Pancreas (tissue), 10 donors: Measurements from ENCODE around the gene DMD. TPM values are rescaled to one million over a fixed set of nuclear protein-coding genes. Genes with fewer than 3 reads are reported as not detected.

ENCODE experiments used
- ATAC-seq, 4 donors: fragments of 200-7000 bp; cut with Tn5 transposase; one replicate each; pipeline versions ENCODE4 v1.8.0 to v1.9.1; 2020; ENCODE audit warnings: mild to moderate bottlenecking in 4 of 4, moderate library complexity in 4 of 4
- DNase-seq, 6 donors: peaks; one replicate each; pipeline ENCODE4 v3.0.0-alpha.2; 2020
- FAIRE-seq: peaks from 2 replicates; lab custom pipeline; 2012; peaks lifted over from hg19 to GRCh38; lab: Jason Lieb, UNC
- H3K27ac ChIP-seq, 4 donors: fragments of 200-600 bp; sonication (generic); 1 replicate in 3 of 4; 2 replicates in 1 of 4; pipeline versions ENCODE4 v1.5.0 to v1.8.0; 2020
- H3K27me3 ChIP-seq, 4 donors: fragments of 200-600 bp; one replicate each; pipeline ENCODE4 v1.8.0; 2021
- H3K36me3 ChIP-seq, 3 donors: fragments of 200-600 bp; sonication (generic) in 1 of 3; one replicate each; pipeline versions ENCODE4 v1.5.0 to v1.8.0; 2020 to 2021
- H3K4me1 ChIP-seq, 3 donors: fragments of 200-600 bp; one replicate each; pipeline ENCODE4 v1.8.0; 2021
- H3K4me3 ChIP-seq, 4 donors: fragments of 200-600 bp; sonication (generic) in 2 of 4; one replicate each; pipeline versions ENCODE4 v1.5.0 to v1.8.0; 2020 to 2021
- H3K9me3 ChIP-seq, 4 donors: fragments of 200-600 bp; one replicate each; pipeline ENCODE4 v1.8.0; 2021
- CTCF ChIP-seq, 4 donors: fragments of 200-600 bp; sonication (generic) in 3 of 4; IDR thresholded peaks; one replicate each; pipeline versions ENCODE4 v1.5.0 to v1.8.0; 2021; ENCODE audit warnings: antibody characterized with exemption in 4 of 4
- WGBS, 2 donors: extraction: QIAGEN DNeasy Blood & Tissue Kit; methylation state at CpG; one replicate each; pipeline ENCODE4 v1.1.7; 2013; 5-methylcytosine and 5-hydroxymethylcytosine counted together
- intact Hi-C, 3 donors: fragments of 100-400 bp; cut with DNase I; formaldehyde crosslinking; loops; one replicate each; pipeline versions ENCODE4 v1.11.1 to v1.14.2; 2022
- polyA plus RNA-seq, 2 donors: library from polyadenylated mRNA; stranded (reverse); fragments of 200-250 nt; gene quantifications; one replicate each; pipeline ENCODE4 v1.2.3, GENCODE V29; 2013
- total RNA-seq, 6 donors: library from RNA; stranded (reverse); fragmentation: NEBNext Ultra II Directional in 4 of 6; extraction: Animal tissue kit (Norgen Biotek cat#: 25700) in 4 of 6; gene quantifications; one replicate each; pipeline versions ENCODE4 v1.2.1 to v1.2.4, GENCODE V29; 2021 to 2023
- donor health status: healthy with polysubstance abuse.
- donor health status: DM: no; HTN: no; CAD: no; lungs with moderate emphysema.
- donor health status: DM: no; HTN: no; CAD: no.
- donor health status: control.
- donor health status: control.
- donor health status: Bipolar disorder and iron deficiency.
- donor health status: DM: yes; HTN: yes; CAD: no.
- donor health status: DM: no; HTN: no; CAD: no.
- donor health status: DM: no; HTN: no; CAD: no.
- donor health status: DM: yes; HTN: yes; CAD: no.

DMD gene
- total and polyA plus RNA-seq, 8 donors: 9.1 to 46.5 (median 32.1) TPM

DNA sequence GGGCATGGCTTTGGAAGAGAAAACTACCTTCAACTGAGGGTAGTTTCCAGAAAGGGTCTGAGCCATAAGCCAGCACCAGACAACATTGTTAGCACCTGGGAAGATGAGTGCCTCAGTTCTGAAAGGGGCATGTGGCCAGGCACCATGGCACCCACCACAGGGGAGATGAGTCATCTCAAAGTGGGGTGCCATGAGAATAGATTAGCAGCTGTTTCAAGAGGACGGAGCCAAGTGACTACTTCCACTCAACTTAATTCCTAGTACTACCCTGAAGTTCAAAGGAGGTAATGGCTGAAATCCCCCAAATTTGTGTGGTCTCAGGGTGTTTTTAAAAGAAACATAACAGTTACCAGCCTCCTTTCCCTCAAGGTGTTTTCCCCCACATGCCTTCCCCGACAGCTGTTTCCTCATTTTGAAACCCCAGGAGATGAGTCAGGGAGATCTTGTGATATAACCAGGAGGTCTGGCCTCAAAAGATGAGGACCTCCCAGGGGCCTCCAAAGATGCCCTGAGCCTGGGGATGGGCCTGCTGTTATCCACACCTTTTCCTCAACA, 2111.7 kb downstream of the DMD start:
- ATAC-seq (no peak), FAIRE-seq (no peak), DNase-seq (no peak)
- TF ChIP-seq CTCF (IDR thresholded peaks at IDR 0.05): no peak
- no peaks in the 10 kb centered on the region for H3K36me3 ChIP-seq
- H3K4me1 ChIP-seq: no peaks in the 10 kb centered on the region
- WGBS, 2 donors: 89% methylated on average over 2 of the region's 2 CpGs
- H3K4me3 ChIP-seq: no peak overlapping the region
- no peaks in the 10 kb centered on the region for H3K9me3 ChIP-seq
- peaks cover 0 to 10% (median 0%) of the 10 kb centered on the region in 4 donors for H3K27me3 ChIP-seq
- no peak overlapping the region for H3K27ac ChIP-seq
- intact Hi-C loops: no loop called here

DNA sequence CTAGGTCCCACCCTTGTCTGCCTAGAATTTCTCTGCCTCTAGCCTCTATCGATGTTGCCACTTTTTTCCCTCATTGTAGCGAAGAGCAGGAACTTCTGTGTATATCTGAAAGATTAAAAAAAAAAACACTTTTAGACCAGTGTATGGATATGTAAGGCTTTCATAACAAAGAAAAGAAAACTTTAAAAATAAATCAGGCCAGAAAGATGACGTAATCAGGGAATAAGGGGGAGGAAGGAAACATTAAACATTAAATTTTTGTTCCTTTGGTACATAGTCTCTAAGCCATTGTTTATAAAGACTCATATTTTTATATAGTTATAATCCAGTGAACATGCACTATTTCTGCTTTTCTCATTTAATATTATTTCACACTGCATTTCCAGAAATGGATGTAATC, 2113.3 kb downstream of the DMD start:
- H3K27me3 ChIP-seq: peaks cover 0 to 10% (median 0%) of the 10 kb centered on the region in 4 donors
- H3K27ac ChIP-seq: no peak overlapping the region
- no peaks in the 10 kb centered on the region for H3K36me3 ChIP-seq
- DNase-seq (no peak), ATAC-seq (no peak), FAIRE-seq (no peak)
- no peak for TF ChIP-seq CTCF (IDR thresholded peaks at IDR 0.05)
- intact Hi-C loops: no loop called here
- no peak overlapping the region for H3K4me3 ChIP-seq
- WGBS, 2 donors: 67 to 74% methylated on average over 3 of the region's 3 CpGs
- H3K4me1 ChIP-seq: no peaks in the 10 kb centered on the region
- no peaks in the 10 kb centered on the region for H3K9me3 ChIP-seq

GRCh38 chrX:31093639-31093975, 2117.7 kb downstream of the DMD start:
- no peak for DNase-seq
- H3K27ac ChIP-seq: no peak overlapping the region
- WGBS, 2 donors: 75 to 95% methylated on average over 4 of the region's 4 CpGs
- H3K36me3 ChIP-seq: no peaks in the 10 kb centered on the region
- no peak for TF ChIP-seq CTCF (IDR thresholded peaks at IDR 0.05)
- H3K4me1 ChIP-seq: no peaks in the 10 kb centered on the region
- intact Hi-C loops: no loop called here
- H3K9me3 ChIP-seq: no peaks in the 10 kb centered on the region
- no peak for ATAC-seq
- no peak for FAIRE-seq
- no peak overlapping the region for H3K4me3 ChIP-seq
- peaks cover 0 to 5% (median 0%) of the 10 kb centered on the region in 4 donors for H3K27me3 ChIP-seq

DNA sequence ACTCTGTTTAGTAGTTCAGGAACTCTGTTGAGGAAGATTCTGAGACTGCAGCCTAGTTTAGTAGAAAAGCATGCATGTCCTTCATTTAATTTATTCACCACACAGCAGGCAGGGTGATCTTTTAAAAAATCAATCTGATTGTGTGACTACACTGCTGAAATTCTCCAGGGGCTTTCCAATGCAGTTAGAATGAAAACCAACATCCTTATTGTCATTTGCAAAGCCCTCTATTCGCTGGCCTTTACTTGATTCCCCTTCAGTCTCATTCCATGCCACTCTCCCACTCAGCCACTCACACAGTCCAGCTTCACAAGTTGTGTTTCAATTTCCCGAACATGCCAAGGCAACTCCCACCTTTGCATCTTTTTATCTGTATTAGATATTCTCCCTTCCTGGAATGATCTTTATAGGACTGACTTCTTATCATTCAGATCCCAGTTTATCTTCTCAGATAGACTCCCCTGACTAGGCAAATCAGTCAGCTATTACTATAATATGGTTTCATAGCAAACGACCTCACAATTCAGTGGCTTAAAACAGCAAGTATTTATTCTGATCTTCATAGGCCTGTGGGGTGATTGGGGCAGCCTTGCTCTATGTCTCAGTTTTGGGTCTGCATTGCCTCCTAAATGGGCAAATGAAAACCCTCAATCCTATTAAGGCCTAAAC, 2118.2 kb downstream of the DMD start:
- Histone ChIP-seq H3K27me3 (peaks cover 0 to 5% (median 0%) of the 10 kb centered on the region in 4 donors), H3K36me3 (no peaks in the 10 kb centered on the region), H3K9me3 (no peaks in the 10 kb centered on the region), H3K4me1 (no peaks in the 10 kb centered on the region), H3K27ac (no peak overlapping the region), H3K4me3 (no peak overlapping the region)
- ATAC-seq (no peak), FAIRE-seq (no peak), DNase-seq (no peak)
- 46 to 59% methylated on average over 3 of the region's 3 CpGs for WGBS, 2 donors
- no peak for TF ChIP-seq CTCF (IDR thresholded peaks at IDR 0.05)
- intact Hi-C loops: no loop called here

- no peak overlapping the region for H3K4me3 ChIP-seq
- intact Hi-C loops: no loop called here
- no peaks in the 10 kb centered on the region for H3K4me1 ChIP-seq
- no peak for TF ChIP-seq CTCF (IDR thresholded peaks at IDR 0.05)
- DNase-seq (no peak), FAIRE-seq (no peak), ATAC-seq (no peak)
- no peak overlapping the region for H3K27ac ChIP-seq
- no peaks in the 10 kb centered on the region for H3K9me3 ChIP-seq
- WGBS, 2 donors: 46 to 49% methylated on average over 3 of the region's 3 CpGs
- H3K27me3 ChIP-seq: peaks cover 0 to 5% (median 0%) of the 10 kb centered on the region in 4 donors
- H3K36me3 ChIP-seq: no peaks in the 10 kb centered on the region
Observed at GRCh38 chrX:31092476-31092875, 2118.9 kb downstream of the DMD start.
